ENCODE measurements around the gene PTPRD. TPM values are rescaled to one million over a fixed set of nuclear protein-coding genes. Genes with fewer than 3 reads are reported as not detected.

The PTPRD gene
- total RNA-seq, 1 donor from 2014 or later = 197 TPM

DNA sequence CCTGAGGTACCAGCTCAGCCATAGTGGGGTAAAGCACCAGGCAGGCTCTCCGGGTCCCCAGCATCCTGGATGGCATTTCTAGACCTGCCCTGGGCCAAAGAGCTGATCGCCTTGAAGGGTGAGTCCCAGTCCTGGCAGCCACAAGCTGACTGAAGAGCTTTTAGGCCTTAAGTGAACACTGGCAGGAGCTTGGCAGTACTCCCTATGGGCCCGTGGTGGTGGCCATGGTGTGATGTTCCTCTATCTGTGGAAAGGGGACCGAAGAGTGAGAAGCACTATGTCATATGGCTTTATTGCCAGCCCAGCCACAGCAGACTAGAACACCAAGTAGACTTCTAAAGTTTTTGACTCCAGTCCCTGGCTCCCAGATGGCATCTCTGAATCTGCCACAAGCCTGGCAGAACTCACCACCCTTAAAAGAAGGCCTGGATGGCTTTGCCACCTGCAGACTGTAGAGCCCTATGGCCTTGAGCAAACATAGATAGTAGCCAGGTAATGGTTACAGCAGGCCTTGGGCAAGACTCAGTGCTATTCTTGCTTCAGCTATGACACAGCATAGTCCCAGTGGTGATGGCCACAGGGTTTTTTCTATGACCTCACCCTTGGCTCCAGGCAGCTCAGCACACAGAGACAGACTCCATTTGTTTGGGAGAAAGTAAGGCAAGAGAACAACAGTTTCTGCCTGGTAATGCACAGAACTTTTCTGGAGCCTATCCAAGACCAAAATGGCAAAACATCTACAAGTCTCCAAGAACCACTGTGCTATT is 2011.7 kb downstream of the PTPRD start:
- Mint-ChIP-seq H3K36me3 (no peaks in the 10 kb centered on the region), H3K9me3 (no peaks in the 10 kb centered on the region), H3K4me1 (ENCODE audit: unreplicated experiment) (no peaks in the 10 kb centered on the region), H3K27me3 (no peaks in the 10 kb centered on the region), H3K27ac (no peak overlapping the region), H3K4me3 (no peak overlapping the region)
- no peak for DNase-seq (ENCODE audit: extremely low spot score, unreplicated experiment)
- TF ChIP-seq, protein P1, sequence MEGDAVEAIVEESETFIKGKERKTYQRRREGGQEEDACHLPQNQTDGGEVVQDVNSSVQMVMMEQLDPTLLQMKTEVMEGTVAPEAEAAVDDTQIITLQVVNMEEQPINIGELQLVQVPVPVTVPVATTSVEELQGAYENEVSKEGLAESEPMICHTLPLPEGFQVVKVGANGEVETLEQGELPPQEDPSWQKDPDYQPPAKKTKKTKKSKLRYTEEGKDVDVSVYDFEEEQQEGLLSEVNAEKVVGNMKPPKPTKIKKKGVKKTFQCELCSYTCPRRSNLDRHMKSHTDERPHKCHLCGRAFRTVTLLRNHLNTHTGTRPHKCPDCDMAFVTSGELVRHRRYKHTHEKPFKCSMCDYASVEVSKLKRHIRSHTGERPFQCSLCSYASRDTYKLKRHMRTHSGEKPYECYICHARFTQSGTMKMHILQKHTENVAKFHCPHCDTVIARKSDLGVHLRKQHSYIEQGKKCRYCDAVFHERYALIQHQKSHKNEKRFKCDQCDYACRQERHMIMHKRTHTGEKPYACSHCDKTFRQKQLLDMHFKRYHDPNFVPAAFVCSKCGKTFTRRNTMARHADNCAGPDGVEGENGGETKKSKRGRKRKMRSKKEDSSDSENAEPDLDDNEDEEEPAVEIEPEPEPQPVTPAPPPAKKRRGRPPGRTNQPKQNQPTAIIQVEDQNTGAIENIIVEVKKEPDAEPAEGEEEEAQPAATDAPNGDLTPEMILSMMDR (conservative IDR thresholded peaks at IDR 0.05) = no peak

DNA sequence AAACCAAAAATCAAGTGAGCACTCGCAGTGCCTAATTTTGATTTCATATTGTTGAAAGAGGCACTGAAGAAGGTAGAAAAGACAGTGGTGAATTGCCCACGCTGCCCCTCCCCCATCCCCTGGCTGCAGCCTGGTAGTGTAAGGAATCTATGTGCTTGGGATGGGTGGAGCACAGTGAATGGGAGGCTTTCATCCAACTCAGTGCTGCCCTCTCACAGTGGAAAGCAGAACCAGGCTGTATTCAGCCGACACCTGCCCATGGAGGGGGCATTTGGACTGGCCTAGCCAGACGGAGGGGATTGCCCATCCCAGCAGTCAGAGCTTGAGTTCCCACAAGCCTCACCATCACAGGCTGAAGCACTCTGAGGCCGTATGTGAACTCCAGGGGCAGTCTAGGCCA is 2012.9 kb downstream of the PTPRD start:
- no peaks in the 10 kb centered on the region for H3K9me3 Mint-ChIP-seq
- H3K4me3 Mint-ChIP-seq = no peak overlapping the region
- DNase-seq (ENCODE audit: extremely low spot score, unreplicated experiment) = no peak
- H3K36me3 Mint-ChIP-seq = no peaks in the 10 kb centered on the region
- H3K4me1 Mint-ChIP-seq (ENCODE audit: unreplicated experiment) = no peaks in the 10 kb centered on the region
- H3K27ac Mint-ChIP-seq = no peak overlapping the region
- H3K27me3 Mint-ChIP-seq = no peaks in the 10 kb centered on the region
- TF ChIP-seq, protein P1 (conservative IDR thresholded peaks at IDR 0.05) = no peak

DNA sequence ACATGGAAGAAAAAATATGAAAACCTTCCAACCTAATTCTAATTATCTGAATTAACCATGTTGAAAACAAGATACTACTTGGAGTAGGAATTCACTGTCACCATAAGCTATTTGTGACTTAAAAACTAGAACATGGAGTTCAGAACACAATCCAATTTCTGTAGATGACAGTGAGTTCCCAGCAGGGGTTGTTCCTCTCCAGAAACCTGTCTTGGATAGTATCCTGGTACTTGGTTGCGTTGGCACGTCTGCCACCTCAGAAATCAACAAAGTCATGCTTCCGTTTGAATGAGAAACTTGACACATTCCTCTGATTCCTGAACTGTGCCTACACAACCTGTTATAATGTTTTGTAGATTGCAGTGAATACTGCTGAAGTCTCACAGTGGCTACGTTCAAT is 2023.3 kb downstream of the PTPRD start:
- Mint-ChIP-seq H3K4me1 (ENCODE audit: unreplicated experiment) (peaks cover 5% of the 10 kb centered on the region), H3K4me3 (no peak overlapping the region), H3K27ac (no peak overlapping the region), H3K9me3 (no peaks in the 10 kb centered on the region), H3K27me3 (no peaks in the 10 kb centered on the region), H3K36me3 (peaks cover 8% of the 10 kb centered on the region)
- TF ChIP-seq, protein P1 (conservative IDR thresholded peaks at IDR 0.05) = no peak
- no peak for DNase-seq (ENCODE audit: extremely low spot score, unreplicated experiment)

DNA sequence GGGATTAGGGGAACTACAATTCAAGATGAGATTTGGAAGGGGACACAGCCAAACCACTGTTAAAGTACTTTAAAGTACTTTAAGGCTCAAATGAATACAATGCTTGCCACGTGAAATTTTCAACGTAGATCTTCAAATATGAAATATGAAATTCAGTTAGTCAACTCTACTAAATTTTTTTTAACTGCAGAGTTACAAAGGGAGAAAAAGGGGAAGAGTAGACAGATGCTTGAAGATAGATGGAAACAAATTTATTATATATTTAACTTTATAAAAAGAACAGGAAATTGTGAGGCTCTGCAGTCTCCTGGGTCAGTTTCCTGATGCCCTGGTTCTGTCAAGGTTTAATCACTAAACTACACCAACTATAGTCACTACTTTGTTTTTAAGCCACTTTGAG is 2027.8 kb downstream of the PTPRD start:
- Mint-ChIP-seq H3K27ac (no peak overlapping the region), H3K9me3 (no peaks in the 10 kb centered on the region), H3K4me3 (no peak overlapping the region), H3K27me3 (no peaks in the 10 kb centered on the region), H3K4me1 (ENCODE audit: unreplicated experiment) (peaks cover 5% of the 10 kb centered on the region), H3K36me3 (peaks cover 22% of the 10 kb centered on the region)
- DNase-seq (ENCODE audit: extremely low spot score, unreplicated experiment) = no peak
- TF ChIP-seq, protein P1 (conservative IDR thresholded peaks at IDR 0.05) = no peak

DNA sequence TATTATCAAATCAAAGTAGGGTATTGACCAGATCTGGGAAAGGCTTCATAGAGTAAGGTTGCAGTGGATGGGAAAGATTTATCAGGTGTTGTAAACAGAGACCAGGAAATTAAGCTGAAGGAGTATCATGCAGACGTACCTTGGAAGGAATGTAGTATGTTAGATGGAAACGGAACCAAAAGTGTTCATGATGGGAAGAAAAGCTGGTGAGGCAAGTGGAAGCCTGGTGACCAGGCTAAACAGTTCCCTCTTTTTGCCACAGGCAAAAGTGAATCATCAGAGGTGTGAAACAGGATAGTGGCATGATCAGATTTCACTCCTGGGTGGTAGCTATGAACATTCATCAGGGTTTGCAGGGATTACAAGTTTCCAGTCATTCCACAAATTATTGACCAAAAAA is 2033.1 kb downstream of the PTPRD start:
- Mint-ChIP-seq H3K4me1 (ENCODE audit: unreplicated experiment) (peaks cover 4% of the 10 kb centered on the region), H3K36me3 (peaks cover 20% of the 10 kb centered on the region), H3K27ac (no peak overlapping the region), H3K9me3 (no peaks in the 10 kb centered on the region), H3K27me3 (no peaks in the 10 kb centered on the region), H3K4me3 (no peak overlapping the region)
- TF ChIP-seq, protein P1 (conservative IDR thresholded peaks at IDR 0.05) = no peak
- DNase-seq (ENCODE audit: extremely low spot score, unreplicated experiment) = no peak
